ENCODE measurements around the gene SLC9A7.
A peak's percentile ranks its signal among the peaks of the same experiment; 100 is the strongest.

SLC9A7 gene

GRCh38 chrX:46554942-46555341 is 204.0 kb downstream of the SLC9A7 start:
- intact Hi-C loops (cut with DNase I; ENCODE audit: low total_unique reads), result no loop called here
- Histone ChIP-seq H3K4me1 (no peaks in the 10 kb centered on the region), H3K9me3 (no peaks in the 10 kb centered on the region), H3K36me3 (no peaks in the 10 kb centered on the region), H3K27me3 (no peaks in the 10 kb centered on the region), H3K4me3 (no peak overlapping the region), H3K27ac (no peak overlapping the region)
- no peak for DNase-seq
- TF ChIP-seq, protein P1, sequence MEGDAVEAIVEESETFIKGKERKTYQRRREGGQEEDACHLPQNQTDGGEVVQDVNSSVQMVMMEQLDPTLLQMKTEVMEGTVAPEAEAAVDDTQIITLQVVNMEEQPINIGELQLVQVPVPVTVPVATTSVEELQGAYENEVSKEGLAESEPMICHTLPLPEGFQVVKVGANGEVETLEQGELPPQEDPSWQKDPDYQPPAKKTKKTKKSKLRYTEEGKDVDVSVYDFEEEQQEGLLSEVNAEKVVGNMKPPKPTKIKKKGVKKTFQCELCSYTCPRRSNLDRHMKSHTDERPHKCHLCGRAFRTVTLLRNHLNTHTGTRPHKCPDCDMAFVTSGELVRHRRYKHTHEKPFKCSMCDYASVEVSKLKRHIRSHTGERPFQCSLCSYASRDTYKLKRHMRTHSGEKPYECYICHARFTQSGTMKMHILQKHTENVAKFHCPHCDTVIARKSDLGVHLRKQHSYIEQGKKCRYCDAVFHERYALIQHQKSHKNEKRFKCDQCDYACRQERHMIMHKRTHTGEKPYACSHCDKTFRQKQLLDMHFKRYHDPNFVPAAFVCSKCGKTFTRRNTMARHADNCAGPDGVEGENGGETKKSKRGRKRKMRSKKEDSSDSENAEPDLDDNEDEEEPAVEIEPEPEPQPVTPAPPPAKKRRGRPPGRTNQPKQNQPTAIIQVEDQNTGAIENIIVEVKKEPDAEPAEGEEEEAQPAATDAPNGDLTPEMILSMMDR (IDR thresholded peaks at IDR 0.05), result peak; percentile 21 to 39

DNA sequence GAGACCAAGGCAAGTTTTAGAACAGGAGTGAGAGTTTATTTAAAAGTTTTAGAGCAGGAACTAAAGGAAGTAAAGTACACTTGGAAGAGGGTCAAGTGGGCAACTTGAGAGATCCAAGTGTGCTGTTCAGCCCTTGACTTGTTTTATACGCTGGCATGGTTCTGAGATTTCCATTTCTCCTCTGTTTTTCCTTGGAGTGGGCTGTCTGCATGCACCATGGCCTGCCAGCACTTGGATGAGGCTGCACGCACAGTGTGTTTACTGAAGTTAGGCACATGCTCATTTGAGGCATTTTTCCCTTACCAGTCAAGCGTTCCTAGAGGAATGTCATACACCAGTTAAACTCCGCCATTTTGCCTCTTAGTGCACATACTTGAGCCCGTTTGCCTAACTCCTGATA is 205.0 kb downstream of the SLC9A7 start:
- H3K36me3 ChIP-seq, result no peaks in the 10 kb centered on the region
- H3K4me3 ChIP-seq, result no peak overlapping the region
- no peaks in the 10 kb centered on the region for H3K9me3 ChIP-seq
- intact Hi-C loops (cut with DNase I; ENCODE audit: low total_unique reads), result no loop called here
- no peak overlapping the region for H3K27ac ChIP-seq
- H3K27me3 ChIP-seq, result no peaks in the 10 kb centered on the region
- no peak for DNase-seq
- no peaks in the 10 kb centered on the region for H3K4me1 ChIP-seq
- TF ChIP-seq, protein P1 (IDR thresholded peaks at IDR 0.05), result no peak

DNA sequence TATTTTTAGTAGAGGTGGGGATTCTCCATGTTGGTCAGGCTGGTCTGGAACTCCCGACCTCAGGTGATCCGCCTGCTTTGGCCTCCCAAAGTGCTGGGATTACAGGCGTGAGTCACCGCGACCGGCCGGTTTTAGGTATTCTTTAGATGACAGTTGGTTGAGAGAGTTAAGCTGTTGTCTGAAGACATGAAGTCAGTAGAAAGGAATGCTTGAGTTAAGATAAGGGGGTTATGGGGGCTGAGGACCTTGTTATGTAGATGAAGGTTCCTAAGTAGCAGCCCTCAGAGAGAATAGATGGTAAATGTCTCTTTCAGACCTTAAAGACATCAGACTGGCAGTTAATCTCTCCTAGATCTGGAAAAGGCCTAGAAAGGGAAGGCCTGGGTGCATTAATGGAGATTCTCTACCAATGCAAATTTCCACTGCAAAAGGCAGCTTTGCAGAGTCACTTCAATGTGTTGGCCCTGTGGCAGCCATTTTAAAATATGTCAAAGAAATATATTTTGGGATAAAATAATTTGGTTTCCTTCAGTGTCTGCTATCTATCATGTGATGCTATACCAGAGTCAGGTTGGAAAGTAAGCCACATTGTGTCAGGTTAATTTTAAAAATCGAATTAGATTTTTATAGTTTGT is 207.3 kb downstream of the SLC9A7 start:
- DNase-seq, result no peak
- H3K9me3 ChIP-seq, result no peaks in the 10 kb centered on the region
- H3K4me3 ChIP-seq, result no peak overlapping the region
- no peaks in the 10 kb centered on the region for H3K27me3 ChIP-seq
- TF ChIP-seq, protein P1 (IDR thresholded peaks at IDR 0.05), result no peak
- H3K36me3 ChIP-seq, result peaks cover 0 to 5% (median 0%) of the 10 kb centered on the region in 3 donors
- H3K27ac ChIP-seq, result no peak overlapping the region
- peaks cover 0 to 7% (median 6%) of the 10 kb centered on the region in 4 donors for H3K4me1 ChIP-seq
- intact Hi-C loops (cut with DNase I; ENCODE audit: low total_unique reads), result no loop called here

DNA sequence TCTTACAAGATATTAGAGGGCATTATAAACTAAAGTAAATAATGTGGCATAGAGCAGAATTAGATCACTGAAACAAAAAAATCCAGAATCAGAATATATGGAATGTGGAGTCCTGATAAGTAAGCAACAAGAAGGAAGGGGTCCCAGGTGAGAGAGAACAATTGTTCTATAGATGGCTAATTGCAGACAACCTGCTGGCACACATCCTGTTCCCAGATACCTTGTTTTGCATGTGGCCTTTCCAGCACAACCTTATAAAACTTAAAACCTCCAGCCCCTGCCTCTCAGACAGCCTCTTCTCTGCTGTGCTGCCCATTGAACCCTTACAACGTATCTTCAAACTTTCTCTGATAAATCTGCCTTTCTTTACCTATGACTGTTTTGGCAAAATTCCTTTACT is 209.0 kb downstream of the SLC9A7 start:
- no peaks in the 10 kb centered on the region for H3K27me3 ChIP-seq
- H3K36me3 ChIP-seq, result peaks cover 0 to 5% (median 0%) of the 10 kb centered on the region in 3 donors
- TF ChIP-seq, protein P1 (IDR thresholded peaks at IDR 0.05), result no peak
- peaks cover 0 to 15% (median 10%) of the 10 kb centered on the region in 4 donors for H3K4me1 ChIP-seq
- DNase-seq, result no peak
- H3K27ac ChIP-seq, result no peak overlapping the region
- intact Hi-C loops (cut with DNase I; ENCODE audit: low total_unique reads), result no loop called here
- H3K4me3 ChIP-seq, result no peak overlapping the region
- H3K9me3 ChIP-seq, result no peaks in the 10 kb centered on the region
